ENCODE measurements around the gene AKAP7.

AKAP7 gene

DNA sequence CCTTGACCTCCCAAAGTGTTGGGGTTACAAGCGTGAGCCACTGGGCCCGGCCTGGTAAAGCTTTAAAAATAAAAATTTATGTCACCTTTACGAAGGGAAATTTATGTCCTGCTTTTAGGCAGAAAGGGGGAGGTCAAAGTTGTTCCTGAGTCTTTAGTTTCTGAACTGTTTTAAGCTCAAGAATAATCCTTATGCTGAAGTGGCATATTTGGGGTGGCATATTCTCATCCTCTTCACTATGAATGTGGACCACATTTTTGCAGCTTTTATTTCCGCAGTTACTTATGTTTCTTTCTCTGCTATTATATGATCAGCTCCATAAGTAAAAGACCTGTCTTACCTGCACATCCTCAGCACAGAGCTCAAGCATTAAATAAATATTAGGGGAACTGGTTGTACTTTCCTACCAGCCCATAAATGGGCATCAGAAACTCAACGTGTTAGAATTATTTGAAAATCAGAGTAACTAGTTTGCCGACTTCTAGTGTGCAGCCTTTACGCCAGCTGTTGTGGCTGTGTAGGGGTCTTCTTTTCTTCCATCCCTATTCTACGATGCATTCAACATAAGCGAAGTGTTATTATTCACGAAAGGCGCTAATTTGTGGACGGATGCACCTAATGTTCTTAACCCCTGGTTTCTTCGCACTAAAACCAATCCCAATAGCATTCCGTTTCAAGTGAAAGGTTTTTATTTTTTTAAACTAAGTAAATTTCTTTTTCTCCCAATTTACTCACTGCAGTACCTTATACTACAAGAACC lies 867 bp upstream of the AKAP7 start:
- DNase-seq: no peak

DNA sequence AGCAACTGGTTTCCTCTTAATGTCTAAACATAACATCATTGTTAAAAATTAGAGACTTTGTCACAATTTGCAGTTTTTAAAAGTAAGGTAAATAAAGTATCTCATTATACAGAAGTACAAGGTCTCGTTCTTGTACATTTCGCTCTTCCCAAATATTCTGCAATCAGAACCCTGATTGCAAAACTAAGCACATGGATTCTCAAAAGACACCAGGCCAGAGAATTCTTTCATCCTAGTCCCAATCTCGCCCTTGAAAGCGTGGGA lies 355 bp upstream of the AKAP7 start:
- no peak for DNase-seq

DNA sequence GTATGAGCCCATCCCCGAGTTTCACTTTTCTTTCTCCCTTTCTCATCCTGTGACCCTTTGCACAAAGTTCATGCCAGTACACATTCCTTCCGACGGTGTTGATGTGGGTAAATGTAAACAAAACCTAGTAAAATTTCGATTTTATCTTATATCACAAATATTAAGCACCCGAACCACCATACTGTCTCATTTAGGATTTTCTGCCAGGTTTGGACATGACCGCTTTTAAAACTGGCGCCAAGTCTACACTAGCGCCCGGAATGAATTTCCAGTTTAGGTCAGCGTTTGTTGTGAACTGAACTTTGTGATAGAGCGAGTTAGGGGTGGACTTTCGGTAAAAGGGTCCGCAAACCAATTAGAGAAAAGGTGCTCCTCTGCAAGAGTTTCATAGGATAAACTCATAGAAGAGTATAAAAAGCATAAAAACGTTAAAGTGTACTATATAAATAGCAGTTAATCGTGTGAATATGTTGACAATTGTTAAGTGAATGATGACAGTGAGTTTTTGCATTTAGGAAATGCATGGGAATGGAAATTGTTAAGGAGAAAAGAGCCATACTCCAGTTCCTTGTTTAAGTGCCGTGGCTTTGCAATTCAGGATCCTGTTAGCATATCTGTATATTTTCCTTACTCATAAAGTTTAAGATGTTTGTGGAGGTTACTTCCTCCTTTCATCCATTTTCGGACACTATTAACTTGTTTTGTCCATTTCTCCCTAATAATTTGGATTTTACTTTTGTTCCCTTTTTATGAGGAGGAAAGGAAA lies 937 bp downstream of the AKAP7 start:
- no peak for DNase-seq

DNA sequence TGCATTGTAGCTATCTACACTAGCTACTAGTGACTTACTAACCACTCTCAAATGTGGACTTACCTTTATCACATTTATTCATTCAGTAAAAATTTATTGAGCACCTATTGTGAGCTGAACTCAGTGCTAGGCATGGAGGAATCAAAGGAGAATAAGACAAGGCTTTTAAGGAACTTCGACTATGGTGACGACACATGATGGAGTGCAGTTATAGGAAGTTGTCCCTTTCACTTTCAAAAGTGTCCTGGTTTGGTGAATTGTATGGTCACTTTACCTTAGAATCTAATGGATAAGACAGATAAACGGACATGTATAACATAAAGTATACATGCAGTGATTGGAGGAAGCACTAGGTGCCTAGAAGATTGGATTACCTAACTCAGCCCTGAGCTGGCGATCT lies 4.3 kb downstream of the AKAP7 start:
- DNase-seq: no peak

DNA sequence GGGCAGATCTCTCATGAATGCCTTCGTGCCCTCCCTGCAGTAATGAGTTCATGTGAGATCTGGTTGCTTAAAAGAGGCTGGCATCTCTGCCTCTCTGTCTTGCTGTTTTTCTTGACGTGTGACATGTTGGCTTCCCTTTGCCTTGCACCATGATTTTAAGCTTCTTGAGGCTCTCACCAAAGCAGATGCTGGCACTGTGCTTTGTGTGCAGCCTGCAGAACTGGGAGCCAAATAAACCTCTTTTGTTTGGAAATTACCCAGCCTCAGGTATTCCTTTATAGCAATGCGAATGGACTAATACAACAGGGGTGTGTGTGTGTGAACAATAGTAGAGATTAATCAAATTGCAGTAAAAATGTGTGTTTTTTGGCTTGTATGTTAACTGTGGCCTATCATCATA lies 8.1 kb downstream of the AKAP7 start:
- DNase-seq: no peak

DNA sequence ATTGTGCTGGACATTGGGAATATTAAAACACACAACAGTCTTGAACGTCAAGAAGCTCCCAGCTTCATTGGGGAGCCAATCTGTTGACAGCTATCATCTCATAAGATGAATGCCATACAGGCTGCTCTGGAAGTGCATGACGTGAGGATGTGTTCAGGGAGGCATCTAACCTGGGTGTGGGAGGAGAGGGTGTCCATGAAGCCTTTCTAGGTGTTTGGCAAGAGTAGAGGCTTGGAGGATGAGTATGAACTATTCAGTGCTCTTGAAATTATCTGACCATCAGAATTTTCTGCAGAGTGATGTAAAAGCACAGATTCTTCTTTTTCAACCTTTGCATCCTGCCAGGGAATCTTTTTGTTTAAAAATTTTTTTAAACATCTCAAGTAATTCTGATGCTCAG lies 11.6 kb downstream of the AKAP7 start:
- no peak for DNase-seq

DNA sequence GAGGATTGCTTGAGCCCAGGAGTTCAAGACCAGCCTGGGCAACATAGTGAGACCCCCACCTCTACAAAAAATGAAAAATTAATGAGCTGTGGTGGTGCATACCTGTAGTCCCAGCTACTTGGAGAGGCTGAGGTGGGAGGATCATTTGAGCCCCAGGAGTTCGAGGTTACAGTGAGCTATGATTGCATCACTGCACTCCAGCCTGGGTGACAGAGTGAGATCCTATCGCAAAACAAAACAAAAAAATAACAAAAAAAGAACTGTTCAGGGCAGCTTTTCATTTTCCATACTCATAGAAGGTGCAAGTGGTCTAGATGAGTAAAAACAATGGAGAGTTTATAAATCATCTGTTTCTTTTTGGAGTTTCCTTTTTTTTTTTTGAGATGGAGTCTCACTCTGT lies 21.1 kb downstream of the AKAP7 start:
- no peak for DNase-seq

DNA sequence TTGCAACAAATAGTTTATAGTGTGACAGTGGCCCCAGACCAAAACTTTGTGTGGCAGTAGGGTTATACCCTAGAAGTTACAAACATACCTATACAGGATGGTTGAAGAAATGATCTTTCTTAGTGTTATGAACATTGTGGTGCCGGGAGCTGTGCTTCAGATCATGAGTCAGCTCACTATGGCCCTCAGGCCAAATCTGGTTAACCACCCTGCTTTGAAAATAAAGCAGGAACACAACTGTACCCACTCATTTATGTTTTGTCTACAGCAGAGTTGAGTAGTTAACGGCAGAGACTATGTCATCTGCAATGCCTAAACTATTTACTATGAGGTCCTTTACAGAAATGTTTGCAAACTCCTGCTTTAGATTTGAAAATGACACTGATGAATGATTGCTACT lies 24.3 kb downstream of the AKAP7 start:
- DNase-seq: no peak

DNA sequence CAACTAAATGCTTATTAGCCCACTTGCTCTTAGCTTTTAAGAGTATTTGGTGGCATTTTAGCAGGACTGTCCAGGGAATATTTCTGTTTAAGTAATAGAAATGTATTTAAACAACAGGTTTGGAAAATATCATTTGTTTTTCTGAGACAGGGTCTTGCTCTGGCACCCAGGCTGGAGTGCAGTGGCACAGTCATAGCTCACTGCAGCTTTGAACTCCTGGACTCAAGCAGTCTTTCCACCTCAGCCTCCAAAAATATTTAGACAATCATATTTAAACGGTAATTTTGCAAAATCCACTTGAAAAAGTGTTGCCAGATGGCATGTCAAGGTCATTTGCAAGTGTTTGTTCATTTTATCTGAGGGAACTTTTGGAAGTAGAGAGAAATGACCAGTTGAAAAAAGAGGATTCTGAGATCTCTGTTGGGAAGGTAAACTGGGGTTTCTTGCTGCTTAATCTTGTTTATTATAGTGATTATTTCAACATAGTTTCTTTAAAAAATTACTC lies 25.0 kb downstream of the AKAP7 start:
- DNase-seq: no peak

DNA sequence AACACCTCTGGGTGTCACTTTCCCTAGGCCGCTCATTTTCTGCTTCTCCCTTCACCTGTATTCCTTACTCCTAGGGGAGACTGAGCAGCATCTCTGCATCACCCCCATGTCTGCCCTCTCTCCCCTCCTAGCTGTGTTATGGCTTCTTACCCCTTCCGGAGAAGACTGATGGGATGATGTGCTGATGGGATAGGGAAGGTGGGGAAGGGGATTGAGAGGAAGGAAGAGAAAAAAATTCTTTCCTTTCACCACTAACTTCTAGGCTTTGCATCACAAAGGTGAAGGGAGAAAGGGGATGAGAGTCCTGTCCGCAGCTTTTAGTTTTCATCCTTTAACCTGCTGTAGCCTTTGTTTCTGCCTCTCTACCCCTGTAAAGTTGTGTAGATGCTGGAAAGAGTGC lies 26.7 kb downstream of the AKAP7 start:
- no peak for DNase-seq

DNA sequence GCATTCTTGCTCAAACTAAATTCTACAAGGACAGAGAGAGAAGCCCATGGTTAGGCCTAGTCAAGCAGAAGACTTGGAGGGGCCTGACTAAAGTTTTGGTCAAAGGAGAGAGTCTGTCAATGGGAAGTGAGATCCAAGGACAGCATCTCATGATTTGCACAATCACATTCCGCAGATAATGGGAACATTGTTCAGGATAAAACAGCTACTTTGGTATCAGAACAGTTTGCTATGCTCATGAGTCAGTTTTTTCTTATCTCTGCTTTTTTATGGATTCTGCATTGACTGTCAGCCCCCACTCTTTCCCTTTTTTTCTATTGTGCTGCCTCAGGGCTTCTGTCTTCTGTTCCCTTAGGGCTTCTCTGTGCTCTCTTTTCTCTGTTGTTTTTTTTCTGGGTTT lies 28.6 kb downstream of the AKAP7 start:
- DNase-seq: no peak

DNA sequence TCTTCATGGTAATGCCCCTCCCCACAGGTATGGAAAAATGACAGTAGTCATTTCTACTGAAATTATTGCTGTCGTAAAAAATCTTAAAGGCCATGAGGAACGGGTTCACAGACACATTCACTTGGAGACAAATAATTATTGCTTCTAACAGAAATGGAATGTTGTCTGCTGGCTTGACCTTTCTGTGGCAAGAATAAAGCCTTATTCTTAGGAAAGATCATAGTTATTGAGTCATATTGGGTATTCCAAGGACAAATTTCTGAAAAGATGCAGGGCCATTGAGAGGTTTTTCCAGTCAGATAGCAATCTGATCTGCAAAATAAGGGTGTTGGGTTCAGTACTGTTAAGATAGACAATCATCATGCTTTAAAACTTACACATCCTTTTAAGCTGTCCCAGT lies 29.2 kb downstream of the AKAP7 start:
- DNase-seq: no peak

DNA sequence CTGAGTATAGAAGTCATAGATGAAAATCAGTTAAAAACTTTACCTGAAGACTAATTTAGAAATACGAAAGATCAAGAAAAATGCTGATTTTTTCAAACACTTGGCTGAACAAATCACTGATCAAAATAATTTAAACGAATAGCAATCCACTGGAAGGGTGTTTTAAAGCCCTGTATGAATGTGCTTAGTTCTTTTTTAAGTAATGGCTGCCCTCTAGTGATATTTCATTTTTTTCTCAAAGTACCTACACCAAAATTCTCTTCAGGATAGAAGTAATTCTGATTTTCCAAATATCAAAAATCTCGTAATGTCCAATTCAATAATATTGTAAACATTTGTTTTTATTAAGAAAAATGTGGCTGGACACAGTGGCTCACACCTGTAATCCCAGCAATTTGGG lies 32.5 kb downstream of the AKAP7 start:
- DNase-seq: no peak

DNA sequence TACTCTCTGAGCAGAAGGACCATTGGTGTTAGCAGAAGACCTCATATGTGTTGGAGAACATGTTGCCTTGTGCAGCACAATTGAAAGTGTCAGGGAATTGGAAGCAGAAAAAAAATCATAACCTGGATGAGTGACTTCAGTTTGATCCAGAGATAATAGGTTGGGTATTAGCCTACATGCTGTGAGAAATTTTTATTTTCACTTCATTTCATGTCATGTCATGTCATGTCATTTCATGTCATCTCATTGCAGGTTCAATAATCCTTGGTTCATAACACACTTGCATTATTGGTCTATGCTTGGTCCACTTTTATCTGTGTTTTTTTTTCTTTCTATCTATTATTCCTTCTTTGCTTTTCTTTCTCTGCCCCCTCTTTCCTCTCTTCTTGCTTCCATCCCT lies 34.3 kb downstream of the AKAP7 start:
- DNase-seq: no peak

DNA sequence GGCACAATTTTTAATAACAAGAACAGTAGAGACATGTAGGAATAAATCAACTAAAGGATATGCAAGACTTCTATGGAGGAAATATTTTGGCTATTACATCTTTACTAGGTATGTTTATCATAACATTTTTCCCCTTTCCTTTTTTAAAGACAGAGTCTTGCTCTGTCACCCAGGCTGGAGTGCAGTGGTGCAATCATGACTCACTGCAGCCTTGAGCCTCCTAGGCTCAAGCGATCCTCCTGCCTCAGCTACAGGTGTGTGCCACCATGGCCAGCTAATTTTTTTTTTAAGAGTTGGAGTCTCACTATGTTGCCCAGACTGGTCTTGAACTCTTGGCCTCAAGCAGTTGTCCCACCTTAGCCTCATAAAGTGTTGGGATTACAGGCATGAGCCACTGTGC lies 37.0 kb downstream of the AKAP7 start:
- DNase-seq: no peak

DNA sequence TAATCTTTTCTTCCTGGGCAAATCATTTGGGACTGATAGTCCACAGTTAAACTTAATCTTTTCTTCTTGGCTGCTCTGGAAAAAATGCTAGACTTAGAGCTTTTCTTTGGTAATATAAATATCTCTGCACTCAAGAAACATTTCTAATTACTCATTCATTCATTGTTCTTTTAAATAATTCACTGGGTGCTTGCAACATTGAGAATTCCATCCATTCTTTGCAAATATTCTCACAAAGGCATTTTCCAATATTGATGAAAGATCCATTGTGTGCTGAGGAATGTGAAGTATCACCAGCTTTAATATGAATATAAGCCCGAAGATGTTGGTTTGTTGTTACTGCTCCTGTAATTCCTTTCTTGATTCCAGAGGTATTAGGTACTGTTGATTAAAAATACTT lies 38.4 kb downstream of the AKAP7 start:
- no peak for DNase-seq

DNA sequence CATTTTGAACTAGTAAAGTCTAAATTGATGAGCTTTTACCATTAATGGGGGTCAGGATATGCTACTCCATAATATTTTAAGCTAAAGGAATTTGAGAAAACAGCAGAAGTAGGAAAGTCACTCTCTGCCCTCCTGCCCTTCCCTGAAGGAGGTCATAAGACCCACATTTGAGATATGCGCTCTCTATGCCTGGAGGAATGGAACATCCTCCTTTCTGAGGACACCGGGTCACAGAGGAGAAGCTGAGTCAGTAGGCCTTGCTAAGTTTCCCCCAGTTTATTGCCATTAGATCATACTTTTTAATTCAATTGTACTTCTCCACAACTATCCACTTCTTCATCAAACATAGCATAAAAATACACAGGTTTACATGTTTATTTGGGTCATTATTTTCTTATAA lies 40.3 kb downstream of the AKAP7 start:
- no peak for DNase-seq

DNA sequence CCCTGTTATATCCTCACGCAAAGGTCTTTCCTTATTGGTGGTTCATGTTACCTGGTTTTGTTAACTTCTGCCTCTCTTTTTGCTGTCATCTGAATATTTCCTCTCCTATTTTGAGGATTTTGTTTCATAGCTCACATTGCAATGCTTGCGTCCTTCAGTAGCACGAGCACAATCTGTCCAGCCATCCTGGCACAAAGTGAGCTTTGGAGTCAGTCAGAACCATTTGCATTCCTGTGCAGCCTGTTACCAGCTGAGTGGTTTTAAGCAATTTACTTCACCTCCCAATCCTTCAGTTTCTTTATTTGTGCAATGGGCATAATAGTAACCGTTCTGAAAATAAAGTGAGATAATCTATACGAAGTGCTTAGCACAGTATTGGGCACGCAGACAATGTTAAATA lies 42.7 kb downstream of the AKAP7 start:
- no peak for DNase-seq

DNA sequence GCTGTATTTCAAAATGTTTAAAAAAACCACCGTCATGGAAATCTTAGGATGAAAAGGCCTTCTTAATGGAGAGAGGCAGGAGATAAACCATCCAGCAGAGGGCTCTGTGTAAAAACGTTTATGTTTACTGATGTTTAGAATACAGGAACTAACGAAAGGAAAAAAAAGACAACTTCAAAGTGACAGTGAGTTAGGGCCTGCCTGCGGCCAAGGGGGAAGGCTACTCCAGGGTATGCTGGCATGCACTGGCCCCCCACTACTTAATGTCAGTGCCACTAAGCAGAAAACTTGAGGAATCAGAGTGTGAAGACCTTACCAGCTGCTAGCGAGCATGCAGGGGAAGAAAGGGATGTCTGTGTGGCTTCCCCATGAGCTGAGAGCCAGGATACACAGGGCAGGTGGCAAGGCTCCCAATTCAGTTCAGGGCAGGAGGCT lies 47.7 kb downstream of the AKAP7 start:
- no peak for DNase-seq

DNA sequence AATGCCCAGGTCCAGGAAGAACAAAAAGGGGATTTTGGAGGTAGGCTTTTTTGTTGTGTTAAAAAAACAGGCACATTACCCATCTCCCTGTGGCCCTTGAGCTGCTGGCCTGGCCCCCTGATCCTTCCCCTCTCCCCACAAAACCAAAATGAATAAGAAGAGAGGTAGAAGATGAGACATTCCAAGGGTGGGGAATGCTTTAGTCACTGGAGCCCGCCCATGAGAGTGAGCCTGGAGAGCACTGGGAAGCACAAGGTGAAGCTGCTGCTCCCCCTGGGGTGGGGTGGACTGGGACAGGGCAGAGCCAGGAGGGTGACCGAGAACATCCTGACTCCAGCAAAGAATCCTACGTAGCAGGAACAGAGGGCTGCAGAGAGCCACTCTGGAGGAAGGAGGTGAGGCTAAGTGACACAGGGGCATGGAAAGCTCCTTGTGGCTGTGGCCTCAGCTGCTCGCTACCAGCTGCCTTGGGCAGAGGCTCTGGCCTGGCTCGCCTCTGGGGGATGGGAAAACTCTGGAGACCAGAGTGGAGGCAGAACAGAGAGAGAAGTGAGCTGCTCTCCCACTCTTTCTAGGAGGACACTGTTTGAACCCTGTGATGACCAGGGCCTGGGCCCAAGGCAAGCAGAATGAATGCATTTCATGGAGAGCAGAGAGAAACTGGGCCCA lies 48.3 kb downstream of the AKAP7 start:
- no peak for DNase-seq

DNA sequence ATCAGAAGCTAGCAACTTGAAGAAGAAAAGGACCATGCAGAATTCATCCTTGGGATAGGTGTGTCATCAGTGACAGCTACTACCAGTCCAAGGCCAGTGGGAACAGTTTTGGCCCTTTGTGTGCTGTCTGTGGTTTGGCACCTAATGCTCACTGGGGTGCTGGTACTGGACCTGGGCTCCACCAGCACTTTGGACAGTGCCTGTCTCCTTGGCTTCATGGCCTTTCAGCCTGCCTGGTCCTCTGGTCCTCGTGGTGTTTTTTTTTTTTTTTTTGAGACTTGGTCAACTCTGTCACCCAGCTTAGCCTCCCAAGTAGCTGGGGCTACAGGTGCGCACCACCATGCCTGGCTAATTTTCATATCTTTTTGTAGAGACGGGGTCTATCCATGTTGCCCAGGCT lies 56.3 kb downstream of the AKAP7 start:
- DNase-seq: no peak

DNA sequence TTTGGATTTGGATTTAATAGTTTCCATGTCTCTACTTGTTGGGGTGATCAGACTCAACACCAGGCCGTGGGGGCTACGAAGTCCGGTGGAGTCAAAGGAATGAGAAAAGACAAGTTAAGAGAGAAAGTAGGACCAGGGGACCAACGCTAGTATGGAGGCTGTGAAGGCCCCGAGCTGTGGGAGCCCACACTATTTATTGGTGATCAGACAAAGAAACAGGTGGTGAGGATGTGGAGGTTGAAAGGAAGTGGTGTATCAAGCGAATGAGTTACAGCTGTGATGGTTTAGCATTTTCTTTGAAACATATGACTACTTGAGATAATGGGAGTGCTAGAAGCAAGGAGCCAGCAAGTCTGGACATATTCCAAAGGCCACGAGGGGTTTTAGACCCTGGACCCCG lies 62.4 kb downstream of the AKAP7 start:
- no peak for DNase-seq

DNA sequence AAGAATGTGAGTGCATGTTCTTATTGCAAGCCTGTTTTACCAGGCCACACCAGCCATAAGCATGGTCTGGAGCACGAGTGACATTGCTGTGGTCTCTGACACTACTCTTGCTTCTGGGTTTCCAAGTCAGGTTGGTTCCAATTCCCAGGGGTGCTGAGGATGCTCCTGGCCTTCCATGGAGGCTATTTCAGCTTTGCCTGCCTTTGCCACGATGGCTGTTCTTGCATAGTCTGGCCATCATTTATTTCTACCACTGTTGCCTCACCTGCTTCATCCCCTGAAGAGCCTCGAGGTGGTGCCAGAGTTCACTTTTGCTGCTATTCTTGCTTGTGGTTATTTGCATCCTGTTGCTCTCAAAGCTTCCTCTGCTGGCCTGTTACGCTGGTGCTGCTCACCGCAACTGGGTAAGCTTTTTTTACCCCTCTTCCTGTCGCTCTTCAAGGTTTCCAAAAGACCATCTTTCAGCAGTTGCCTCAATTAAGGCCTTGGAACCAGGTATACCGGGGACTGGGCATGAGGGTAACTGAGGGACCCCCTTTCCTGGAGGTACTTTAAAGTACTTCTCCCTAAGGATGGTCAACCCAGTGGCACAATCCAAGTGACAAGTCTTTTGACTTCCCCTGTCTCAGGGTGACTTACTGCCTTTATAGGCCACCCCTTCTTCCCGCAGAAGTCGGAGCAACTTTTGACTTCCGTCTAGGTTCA lies 64.5 kb downstream of the AKAP7 start:
- DNase-seq: peak; percentile 50

All from effector CD8-positive, alpha-beta T cell (primary cell).